HG02610 (cell line): ENCODE measurements around the gene PRKAG2.
A peak's percentile ranks its signal among the peaks of the same experiment; 100 is the strongest.
"Not testable (repeated sequence)": the region's sequence is repeated elsewhere in the genome, so short reads cannot be mapped to it uniquely, and the experiment has no call there.

Experiments used
- ATAC-seq: cut with Tn5 transposase; IDR thresholded peaks from one replicate; pipeline ENCODE4 v1.9.1; 2021; ENCODE audit warnings: mild to moderate bottlenecking, moderate library complexity; ENCODE audit not compliant: unreplicated experiment

Gene PRKAG2

GRCh38 chr7:151852486-151853396 is 24.2 kb downstream of the PRKAG2 start:
- no peak for ATAC-seq

- peak; percentile 31 for ATAC-seq
These were observed 25.1 kb downstream of the PRKAG2 start for GRCh38 chr7:151851782-151852181.

GRCh38 chr7:151851145-151851751 is 25.7 kb downstream of the PRKAG2 start:
- ATAC-seq, result peak; percentile 41

GRCh38 chr7:151850491-151851124 is 26.3 kb downstream of the PRKAG2 start:
- no peak for ATAC-seq

- ATAC-seq, result no peak
These were observed 27.0 kb downstream of the PRKAG2 start for GRCh38 chr7:151849879-151850260.

GRCh38 chr7:151849008-151849878 is 27.7 kb downstream of the PRKAG2 start:
- ATAC-seq, result no peak

- ATAC-seq, result no peak
These were observed 29.2 kb downstream of the PRKAG2 start for GRCh38 chr7:151847681-151848081.

GRCh38 chr7:151847136-151847535 is 29.8 kb downstream of the PRKAG2 start:
- ATAC-seq, result no peak

GRCh38 chr7:151845412-151846205 is 31.3 kb downstream of the PRKAG2 start:
- ATAC-seq, result no peak

- ATAC-seq, result no peak
These were observed 32.1 kb downstream of the PRKAG2 start for GRCh38 chr7:151844825-151845200.

- ATAC-seq, result no peak
These were observed 32.7 kb downstream of the PRKAG2 start for GRCh38 chr7:151844071-151844824.

- no peak for ATAC-seq
These were observed 33.7 kb downstream of the PRKAG2 start for GRCh38 chr7:151843181-151843580.

- ATAC-seq, result not testable (repeated sequence)
These were observed 35.4 kb downstream of the PRKAG2 start for GRCh38 chr7:151841395-151842051.

GRCh38 chr7:151840088-151840910 is 36.6 kb downstream of the PRKAG2 start:
- no peak for ATAC-seq

- no peak for ATAC-seq
These were observed 37.4 kb downstream of the PRKAG2 start for GRCh38 chr7:151839451-151839921.

- peak; percentile 50 for ATAC-seq
These were observed 38.0 kb downstream of the PRKAG2 start for GRCh38 chr7:151838861-151839381.

- no peak for ATAC-seq
These were observed 38.8 kb downstream of the PRKAG2 start for GRCh38 chr7:151838072-151838471.
